ENCODE data around the gene PHF19. TPM values are rescaled to one million over a fixed set of nuclear protein-coding genes. Genes with fewer than 3 reads are reported as not detected.

Gene PHF19
- total RNA-seq, 6 experiments from 2014 or later = 2.2 to 8.0 (median 5.2) TPM

- no peak for TF ChIP-seq CTCF (IDR thresholded peaks at IDR 0.05)
- TF ChIP-seq POLR2A (IDR thresholded peaks at IDR 0.05) = peak; percentile 51
- 29% methylated on average over 7 of the region's 65 CpGs for WGBS (ENCODE audit: insufficient coverage, low coverage, low lambda C conversion rate, missing lambda C conversion rate)
- peak overlapping the region; percentile 62 to 79 (median 69) for H3K27ac ChIP-seq
- no peaks in the 10 kb centered on the region for H3K9me3 ChIP-seq
- H3K27me3 ChIP-seq = no peaks in the 10 kb centered on the region
- DNase-seq (peak; percentile 76 to 84 (median 78)), ATAC-seq (peak; percentile 67 to 76 (median 74))
- peak overlapping the region; percentile 55 to 66 (median 57) for H3K4me3 ChIP-seq
- no peaks in the 10 kb centered on the region for H3K36me3 ChIP-seq
- intact Hi-C loops (cut with DNase I) = loop anchor here in 1 of 2 donors (10.0 kb wide), 1 partner anchor 49 kb away; the partner anchor contains the start of gene TRAF1
- peaks cover 0 to 3% (median 0%) of the 10 kb centered on the region in 4 donors for H3K4me1 ChIP-seq
Observed at GRCh38 chr9:120875954-120876841, 790 bp downstream of the PHF19 start.

- peaks cover 0 to 3% (median 0%) of the 10 kb centered on the region in 4 donors for H3K4me1 ChIP-seq
Observed at GRCh38 chr9:120875643-120875953, 1.4 kb downstream of the PHF19 start.

GRCh38 chr9:120875195-120875565 is 1.8 kb downstream of the PHF19 start:
- H3K9me3 ChIP-seq = no peaks in the 10 kb centered on the region
- no peak overlapping the region for H3K4me3 ChIP-seq
- 92% methylated on average over 4 of the region's 4 CpGs for WGBS (ENCODE audit: insufficient coverage, low coverage, low lambda C conversion rate, missing lambda C conversion rate)
- DNase-seq = no peak
- H3K27me3 ChIP-seq = no peaks in the 10 kb centered on the region
- no peaks in the 10 kb centered on the region for H3K36me3 ChIP-seq
- TF ChIP-seq CTCF (IDR thresholded peaks at IDR 0.05) (no peak), POLR2A (IDR thresholded peaks at IDR 0.05) (no peak)
- peaks cover 0 to 3% (median 0%) of the 10 kb centered on the region in 4 donors for H3K4me1 ChIP-seq
- H3K27ac ChIP-seq = no peak overlapping the region
- ATAC-seq = no peak
- intact Hi-C loops (cut with DNase I) = loop anchor here in 1 of 2 donors (10.0 kb wide), 1 partner anchor 50 kb away; the partner anchor contains the start of gene TRAF1

More at GRCh38 chr9:120875643-120875953, 1.4 kb downstream of the PHF19 start:
- no peak for DNase-seq
- no peak for ATAC-seq
- Histone ChIP-seq H3K4me3 (peak overlapping the region in 1 of 3 donors; percentile 66), H3K27ac (peak overlapping the region in 2 of 3 donors; percentile 62 to 79), H3K27me3 (no peaks in the 10 kb centered on the region), H3K36me3 (no peaks in the 10 kb centered on the region), H3K9me3 (no peaks in the 10 kb centered on the region)
- WGBS (ENCODE audit: insufficient coverage, low coverage, low lambda C conversion rate, missing lambda C conversion rate) = 65% methylated on average over 6 of the region's 7 CpGs
- no peak for TF ChIP-seq CTCF (IDR thresholded peaks at IDR 0.05)
- TF ChIP-seq POLR2A (IDR thresholded peaks at IDR 0.05) = no peak
- intact Hi-C loops (cut with DNase I) = loop anchor here in 1 of 2 donors (10.0 kb wide), 1 partner anchor 49 kb away; the partner anchor contains the start of gene TRAF1

DNA sequence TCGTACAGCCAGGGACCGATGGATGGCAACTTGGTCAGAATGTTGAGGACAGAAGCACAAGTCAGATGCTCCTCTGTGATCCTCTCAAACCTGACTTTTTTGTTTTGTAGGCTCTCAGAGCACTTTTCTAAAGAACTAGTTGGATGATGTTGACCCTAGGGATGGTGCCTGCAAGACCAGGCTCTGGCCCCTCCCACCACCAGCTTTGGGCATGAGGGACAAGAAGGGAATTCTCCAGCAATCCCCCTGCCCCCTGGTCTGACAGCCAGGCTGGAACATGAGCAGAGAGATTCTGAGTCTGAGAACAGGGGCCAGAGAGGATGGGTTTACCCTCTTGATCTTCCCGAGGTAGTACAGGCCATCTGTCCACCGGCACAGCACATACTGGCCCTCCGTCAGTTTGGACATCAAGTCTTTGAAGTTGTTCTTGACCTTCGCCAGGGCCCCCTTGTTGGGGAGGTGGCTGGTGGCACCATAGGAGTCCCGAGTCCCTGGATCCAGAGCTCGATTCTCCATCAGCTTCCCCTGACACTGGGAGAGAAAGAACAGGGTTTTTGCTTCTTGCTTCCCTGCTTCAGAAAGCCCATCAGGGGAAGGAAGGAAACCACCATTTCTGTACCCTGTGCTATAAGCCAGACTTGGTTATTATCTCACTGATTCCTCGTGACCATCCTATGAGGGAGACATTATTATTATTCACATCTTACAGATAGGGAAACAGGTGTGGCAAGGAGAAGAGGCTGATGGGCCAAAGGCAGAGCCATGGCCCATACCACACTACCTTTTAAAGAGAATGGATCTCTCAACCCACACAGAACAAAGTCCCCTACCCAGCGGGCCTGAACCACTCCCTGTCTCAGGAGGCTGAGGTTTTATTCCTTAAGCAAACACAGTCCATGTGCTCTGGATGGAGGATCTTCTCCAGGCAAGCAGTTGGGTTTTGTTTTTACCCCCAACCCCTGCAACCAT is 2.5 kb downstream of the PHF19 start:
- no peaks in the 10 kb centered on the region for H3K27me3 ChIP-seq
- no peak for ATAC-seq
- no peak for DNase-seq
- H3K36me3 ChIP-seq = no peaks in the 10 kb centered on the region
- 92% methylated on average over 6 of the region's 10 CpGs for WGBS (ENCODE audit: insufficient coverage, low coverage, low lambda C conversion rate, missing lambda C conversion rate)
- no peaks in the 10 kb centered on the region for H3K9me3 ChIP-seq
- intact Hi-C loops (cut with DNase I) = loop anchor here in 1 of 2 donors (10.0 kb wide), 1 partner anchor 50 kb away; the partner anchor contains the start of gene TRAF1
- peaks cover 0 to 3% (median 0%) of the 10 kb centered on the region in 4 donors for H3K4me1 ChIP-seq
- no peak overlapping the region for H3K4me3 ChIP-seq
- no peak for TF ChIP-seq CTCF (IDR thresholded peaks at IDR 0.05)
- no peak for TF ChIP-seq POLR2A (IDR thresholded peaks at IDR 0.05)
- no peak overlapping the region for H3K27ac ChIP-seq

Measured in right lobe of liver (tissue), 6 donors.